Measurements from ENCODE around the gene CCNA2. TPM values are rescaled to one million over a fixed set of nuclear protein-coding genes. Genes with fewer than 3 reads are reported as not detected.

Gene CCNA2
- total RNA-seq, 3 donors from 2014 or later = 1.3 to 3.8 (median 1.8) TPM

DNA sequence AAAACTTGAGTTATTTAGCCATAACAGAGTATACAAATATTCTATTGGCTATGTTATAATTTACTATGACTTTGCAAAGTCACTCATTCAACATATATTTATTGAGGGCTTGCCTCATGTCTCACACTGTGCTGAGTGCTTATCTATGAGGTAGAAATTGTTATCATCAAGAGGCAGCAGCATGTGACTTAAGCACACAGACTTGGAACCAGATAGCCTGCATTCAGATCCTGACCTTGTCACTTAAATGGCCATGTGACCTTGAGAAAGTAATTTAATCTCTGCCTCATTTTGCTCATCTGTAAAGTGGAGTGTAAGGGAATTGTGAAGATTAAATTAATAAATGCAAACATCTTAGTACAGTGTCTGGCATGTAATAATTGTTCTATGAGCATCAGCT, 32.7 kb downstream of the CCNA2 start:
- DNase-seq (ENCODE audit: low spot score in 2 of 2) = no peak
- H3K4me3 ChIP-seq = no peak overlapping the region
- H3K4me1 ChIP-seq = no peaks in the 10 kb centered on the region
- no peak overlapping the region for H3K27ac ChIP-seq
- H3K27me3 ChIP-seq = no peaks in the 10 kb centered on the region
- intact Hi-C loops (cut with DNase I; ENCODE audit: low total_unique reads) = no loop called here
- TF ChIP-seq CTCF (IDR thresholded peaks at IDR 0.05) = no peak
- TF ChIP-seq POLR2AphosphoS5 (IDR thresholded peaks at IDR 0.05) = no peak
- TF ChIP-seq POLR2A (IDR thresholded peaks at IDR 0.05) = no peak
- no peaks in the 10 kb centered on the region for H3K36me3 ChIP-seq
- no peaks in the 10 kb centered on the region for H3K9me3 ChIP-seq

- H3K9me3 ChIP-seq = no peaks in the 10 kb centered on the region
- H3K36me3 ChIP-seq = no peaks in the 10 kb centered on the region
- H3K4me3 ChIP-seq = no peak overlapping the region
- TF ChIP-seq CTCF (IDR thresholded peaks at IDR 0.05) = no peak
- TF ChIP-seq POLR2A (IDR thresholded peaks at IDR 0.05) = no peak
- no peak for TF ChIP-seq POLR2AphosphoS5 (IDR thresholded peaks at IDR 0.05)
- H3K4me1 ChIP-seq = no peaks in the 10 kb centered on the region
- no peaks in the 10 kb centered on the region for H3K27me3 ChIP-seq
- intact Hi-C loops (cut with DNase I; ENCODE audit: low total_unique reads) = loop anchor here (5.0 kb wide), 1 partner anchor 1032 kb away; no protein-coding TSS in a partner anchor
- H3K27ac ChIP-seq = no peak overlapping the region
- DNase-seq (ENCODE audit: low spot score in 2 of 2) = no peak
Observed at GRCh38 chr4:121789960-121790829, 33.5 kb downstream of the CCNA2 start.

GRCh38 chr4:121789455-121789854, 34.2 kb downstream of the CCNA2 start:
- peaks cover 0 to under 1% of the 10 kb centered on the region in 2 donors for H3K9me3 ChIP-seq
- TF ChIP-seq POLR2AphosphoS5 (IDR thresholded peaks at IDR 0.05) = no peak
- no peak for TF ChIP-seq POLR2A (IDR thresholded peaks at IDR 0.05)
- TF ChIP-seq CTCF (IDR thresholded peaks at IDR 0.05) = no peak
- H3K4me3 ChIP-seq = no peak overlapping the region
- H3K27me3 ChIP-seq = no peaks in the 10 kb centered on the region
- intact Hi-C loops (cut with DNase I; ENCODE audit: low total_unique reads) = loop anchor here (5.0 kb wide), 1 partner anchor 1033 kb away; no protein-coding TSS in a partner anchor
- H3K4me1 ChIP-seq = no peaks in the 10 kb centered on the region
- no peak overlapping the region for H3K27ac ChIP-seq
- no peaks in the 10 kb centered on the region for H3K36me3 ChIP-seq
- DNase-seq (ENCODE audit: low spot score in 2 of 2) = no peak

DNA sequence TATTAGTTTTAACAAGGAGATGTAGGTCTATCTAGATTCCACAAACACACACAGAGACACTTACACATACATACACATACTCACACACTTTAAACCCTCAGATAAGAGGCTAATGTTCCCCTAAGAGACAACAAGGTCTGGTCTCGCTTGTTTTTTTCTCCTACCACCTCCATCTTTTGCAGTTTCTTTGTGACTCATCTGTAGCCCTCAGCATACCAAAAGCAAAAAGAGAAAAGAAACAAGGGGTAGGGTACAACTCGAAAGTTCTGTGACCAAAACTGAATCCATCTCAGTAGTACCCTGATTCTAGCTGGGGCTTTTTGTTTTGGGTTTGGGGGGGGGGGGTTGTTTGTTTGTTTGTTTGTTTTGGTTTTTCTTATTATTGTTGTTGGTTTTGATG, 34.8 kb downstream of the CCNA2 start:
- intact Hi-C loops (cut with DNase I; ENCODE audit: low total_unique reads) = loop anchor here (5.0 kb wide), 1 partner anchor 1033 kb away; no protein-coding TSS in a partner anchor
- DNase-seq (ENCODE audit: low spot score in 2 of 2) = no peak
- H3K36me3 ChIP-seq = no peaks in the 10 kb centered on the region
- TF ChIP-seq POLR2A (IDR thresholded peaks at IDR 0.05) (no peak), POLR2AphosphoS5 (IDR thresholded peaks at IDR 0.05) (no peak), CTCF (IDR thresholded peaks at IDR 0.05) (no peak)
- no peaks in the 10 kb centered on the region for H3K27me3 ChIP-seq
- no peak overlapping the region for H3K4me3 ChIP-seq
- H3K4me1 ChIP-seq = no peaks in the 10 kb centered on the region
- peaks cover 0 to 5% of the 10 kb centered on the region in 2 donors for H3K9me3 ChIP-seq
- no peak overlapping the region for H3K27ac ChIP-seq

GRCh38 chr4:121786221-121786620, 37.5 kb downstream of the CCNA2 start:
- Histone ChIP-seq H3K4me1 (no peaks in the 10 kb centered on the region), H3K27ac (no peak overlapping the region), H3K9me3 (peaks cover 0 to 5% of the 10 kb centered on the region in 2 donors), H3K36me3 (no peaks in the 10 kb centered on the region), H3K27me3 (peaks cover 0 to 3% of the 10 kb centered on the region in 2 donors), H3K4me3 (no peak overlapping the region)
- intact Hi-C loops (cut with DNase I; ENCODE audit: low total_unique reads) = loop anchor here (5.0 kb wide), 1 partner anchor 1036 kb away; no protein-coding TSS in a partner anchor
- DNase-seq (ENCODE audit: low spot score in 2 of 2) = no peak
- no peak for TF ChIP-seq POLR2A (IDR thresholded peaks at IDR 0.05)
- TF ChIP-seq CTCF (IDR thresholded peaks at IDR 0.05) = no peak
- no peak for TF ChIP-seq POLR2AphosphoS5 (IDR thresholded peaks at IDR 0.05)

All from breast epithelium (tissue), 4 donors.